Stimulated activated CD8-positive, alpha-beta memory T cell treated with anti-CD3 and anti-CD28 coated beads, Interleukin-15, amount 100 ng/mL, for 1 hour (primary cell): ENCODE measurements around the gene WBP1.
"Not testable (repeated sequence)": the region's sequence is repeated elsewhere in the genome, so short reads cannot be mapped to it uniquely, and the experiment has no call there.

ENCODE experiments used
- DNase-seq: peaks from one replicate; pipeline ENCODE4 v3.0.0-alpha.2; 2020; ENCODE audit warnings: low read depth

The WBP1 gene

GRCh38 chr2:74458132-74458937, at the start of gene WBP1:
Gene WBP1, plus strand, starts transcription at chr2:74458438. Its CDS starts 165 bp downstream, at chr2:74458603.
- peak; percentile 97 for DNase-seq

GRCh38 chr2:74413001-74413698, 45.1 kb upstream of the WBP1 start:
- DNase-seq, result no peak

DNA sequence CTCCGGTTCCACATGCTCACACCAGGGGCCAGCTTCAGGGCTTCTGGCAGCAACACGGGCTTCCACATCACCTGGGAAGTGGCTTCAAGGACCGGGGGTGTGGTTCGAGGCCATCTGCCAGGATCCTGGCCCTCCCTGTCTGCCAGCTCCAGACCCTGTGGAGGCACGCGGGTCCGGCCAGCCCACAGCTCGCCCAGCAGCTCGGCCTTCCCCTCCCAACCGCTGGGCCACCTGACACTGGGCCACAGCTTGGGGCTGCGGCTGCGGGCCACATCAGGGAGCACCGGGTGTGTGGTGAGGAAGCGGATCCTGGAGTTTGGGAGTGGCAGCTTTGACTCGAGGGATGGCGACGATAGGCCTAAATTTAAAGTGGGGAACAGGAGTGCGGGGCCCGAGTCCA, 43.8 kb upstream of the WBP1 start:
- no peak for DNase-seq

- no peak for DNase-seq
Measured at GRCh38 chr2:74414881-74415761, 43.1 kb upstream of the WBP1 start.

GRCh38 chr2:74415762-74416395, 42.4 kb upstream of the WBP1 start:
- DNase-seq, result no peak

GRCh38 chr2:74416778-74417177, 41.5 kb upstream of the WBP1 start:
- DNase-seq, result no peak

DNA sequence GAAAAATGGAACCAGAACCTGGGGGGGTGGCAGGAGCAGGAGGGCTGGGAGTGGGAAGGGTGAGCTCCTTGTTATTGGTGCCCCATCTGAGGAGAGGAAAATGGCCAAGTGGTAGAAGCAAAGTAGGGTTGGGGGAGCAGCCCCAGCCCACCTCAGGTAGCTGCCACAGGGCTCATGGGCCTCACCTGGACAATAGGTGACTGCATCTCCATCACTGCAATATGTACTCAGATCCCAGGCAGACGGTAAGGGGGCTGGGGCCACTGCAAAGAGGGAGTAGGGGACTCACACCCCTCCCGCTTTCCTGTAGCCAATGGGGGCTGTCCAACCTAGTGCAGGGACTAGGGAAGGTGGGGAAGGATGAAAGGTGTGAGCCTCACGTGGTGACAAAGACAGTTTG, 41.0 kb upstream of the WBP1 start:
- no peak for DNase-seq

DNA sequence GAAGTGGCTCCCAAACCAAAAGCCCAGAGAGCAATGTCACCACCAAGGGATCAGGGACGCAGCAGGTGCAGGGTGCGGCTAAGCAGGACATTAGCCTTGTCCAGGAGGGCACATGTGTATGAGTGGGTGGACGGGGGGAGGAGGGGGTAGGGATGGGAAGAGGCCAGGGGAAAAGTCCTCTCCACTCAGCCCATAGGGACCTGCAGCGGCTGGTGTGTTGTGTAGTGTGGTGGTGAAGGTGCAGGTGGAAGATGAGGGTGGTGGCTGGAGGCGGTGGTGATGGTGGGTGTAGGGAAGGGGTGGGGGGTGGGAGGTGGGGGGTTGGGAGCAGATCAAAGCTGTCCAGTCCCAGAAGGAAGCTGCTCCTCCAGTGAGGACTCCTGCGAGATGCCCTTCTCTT, 40.5 kb upstream of the WBP1 start:
- no peak for DNase-seq

DNA sequence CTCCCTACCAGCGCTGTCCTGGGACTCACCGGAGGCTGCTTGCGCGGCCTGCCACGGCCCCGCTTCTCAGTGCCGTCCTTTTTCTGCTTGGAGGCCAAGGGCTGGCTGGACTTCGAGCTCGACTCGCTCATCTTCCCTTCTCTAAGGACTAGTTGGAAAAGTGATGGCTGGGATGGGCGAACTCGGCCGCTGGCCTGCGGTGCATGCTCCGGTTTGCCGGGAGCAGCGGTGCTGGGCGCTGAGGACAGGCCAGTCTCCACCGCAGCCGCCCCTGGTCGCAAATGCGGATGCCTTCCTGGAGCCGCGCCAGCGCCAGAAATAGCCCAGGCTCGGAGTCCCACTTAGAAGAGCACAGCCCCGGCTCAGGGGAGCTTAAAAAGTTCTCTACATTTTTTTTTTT, 39.9 kb upstream of the WBP1 start:
- no peak for DNase-seq

GRCh38 chr2:74419345-74419744, 38.9 kb upstream of the WBP1 start:
- DNase-seq, result no peak

DNA sequence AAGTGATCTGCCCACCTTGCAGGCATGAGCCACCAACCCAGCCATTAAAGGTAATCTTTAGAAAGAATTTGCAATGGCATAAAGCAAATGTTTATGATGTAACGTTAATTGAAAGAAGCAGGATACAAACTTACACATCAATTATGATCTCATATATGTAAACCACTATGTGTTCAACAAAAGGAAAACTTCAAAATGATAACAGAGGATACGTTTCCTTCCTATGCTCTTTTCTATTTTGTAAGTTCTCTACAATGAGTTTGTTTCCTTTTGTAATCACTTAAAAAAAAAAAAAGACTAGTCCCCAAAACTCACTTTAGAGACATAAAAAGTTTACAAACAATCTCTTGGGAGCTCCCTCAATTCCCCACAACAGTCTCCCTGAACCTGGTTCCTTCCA, 38.2 kb upstream of the WBP1 start:
- no peak for DNase-seq

GRCh38 chr2:74420443-74421103, 37.7 kb upstream of the WBP1 start:
- not testable (repeated sequence) for DNase-seq

- peak; percentile 78 for DNase-seq
Measured at GRCh38 chr2:74421221-74421870, 36.9 kb upstream of the WBP1 start, which contains the start of the genes C2orf81 and WDR54. Gene C2orf81, minus strand, starts transcription at chr2:74421619. Its CDS starts 59 bp downstream, at chr2:74421560. Gene WDR54, plus strand, starts transcription at chr2:74421730. Its CDS starts 424 bp downstream, at chr2:74422154.

- no peak for DNase-seq
Measured at GRCh38 chr2:74423231-74424095, 34.8 kb upstream of the WBP1 start.

DNA sequence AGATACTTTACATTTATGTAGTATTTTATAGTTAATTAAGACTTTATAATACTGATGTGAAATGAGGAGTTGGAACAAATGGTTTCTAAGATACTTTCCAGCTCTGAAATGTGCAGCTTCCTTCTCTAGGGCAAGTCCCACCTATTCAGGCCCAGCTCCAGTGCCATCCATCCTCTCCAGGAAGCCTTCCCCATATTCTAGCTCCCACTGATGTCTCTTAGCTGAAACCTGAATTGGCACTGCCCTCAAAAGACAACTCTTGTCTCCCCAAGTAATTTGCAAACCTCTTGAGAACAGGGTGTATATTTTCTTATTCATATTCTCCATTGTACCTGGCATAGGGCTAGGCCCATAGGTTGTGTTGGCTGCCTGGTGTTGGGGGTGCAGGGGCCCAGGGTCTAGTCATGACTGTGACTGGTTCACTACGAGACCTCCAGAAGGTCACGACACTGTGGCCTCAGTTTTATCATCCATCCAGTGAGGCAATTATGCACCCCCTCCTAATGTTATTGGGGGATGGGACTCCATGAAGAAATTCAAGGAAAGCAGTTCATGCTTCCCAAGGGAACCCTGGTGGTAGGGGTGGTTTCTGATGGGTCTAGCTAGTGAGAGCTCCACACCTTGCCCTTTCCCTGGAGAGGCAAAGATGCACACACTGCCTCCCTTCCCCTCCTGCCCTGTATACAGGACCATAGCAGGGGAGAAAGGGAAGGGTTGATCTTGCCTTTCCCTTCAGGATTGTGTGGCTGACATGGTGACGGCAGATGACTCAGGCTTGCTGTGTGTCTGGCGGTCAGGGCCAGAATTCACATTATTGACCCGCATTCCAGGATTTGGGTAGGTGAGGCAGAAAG, 33.9 kb upstream of the WBP1 start:
- no peak for DNase-seq

DNA sequence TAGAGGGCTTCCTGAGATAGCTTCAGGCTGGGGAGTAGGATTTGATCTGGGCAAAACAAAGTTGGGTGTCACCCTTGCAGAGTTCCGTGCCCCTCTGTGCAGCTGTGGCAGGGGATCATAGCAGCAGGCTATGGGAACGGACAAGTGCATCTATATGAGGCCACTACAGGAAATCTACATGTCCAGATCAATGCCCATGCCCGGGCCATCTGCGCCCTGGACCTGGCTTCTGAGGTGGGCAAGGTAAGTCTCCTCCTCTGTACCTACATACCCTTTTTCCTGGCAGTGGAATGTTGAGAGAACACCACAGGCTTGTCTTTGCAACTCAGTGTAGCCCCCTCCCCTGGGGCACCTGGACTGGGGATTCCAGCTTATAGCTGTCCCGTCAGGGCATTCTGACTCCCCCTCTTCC, 33.2 kb upstream of the WBP1 start:
- DNase-seq, result no peak

DNA sequence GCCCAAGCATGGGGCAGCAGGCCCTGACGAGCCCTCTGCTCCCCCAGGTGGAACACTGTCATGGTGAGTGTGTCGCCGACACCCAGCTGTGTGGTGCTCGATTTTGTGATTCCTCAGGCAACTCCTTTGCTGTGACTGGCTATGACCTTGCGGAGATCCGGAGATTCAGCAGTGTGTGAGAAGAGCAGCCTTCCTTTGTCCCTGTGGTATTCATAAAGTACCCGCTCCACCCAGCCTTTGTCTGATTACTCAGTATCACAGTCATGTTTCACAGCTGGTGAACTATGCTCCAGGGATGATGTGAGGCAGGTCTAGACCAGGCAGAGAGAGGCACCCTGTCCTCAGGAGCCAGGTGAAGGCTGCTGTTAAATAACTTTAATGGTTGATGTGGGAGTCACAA, 32.7 kb upstream of the WBP1 start:
- no peak for DNase-seq

DNA sequence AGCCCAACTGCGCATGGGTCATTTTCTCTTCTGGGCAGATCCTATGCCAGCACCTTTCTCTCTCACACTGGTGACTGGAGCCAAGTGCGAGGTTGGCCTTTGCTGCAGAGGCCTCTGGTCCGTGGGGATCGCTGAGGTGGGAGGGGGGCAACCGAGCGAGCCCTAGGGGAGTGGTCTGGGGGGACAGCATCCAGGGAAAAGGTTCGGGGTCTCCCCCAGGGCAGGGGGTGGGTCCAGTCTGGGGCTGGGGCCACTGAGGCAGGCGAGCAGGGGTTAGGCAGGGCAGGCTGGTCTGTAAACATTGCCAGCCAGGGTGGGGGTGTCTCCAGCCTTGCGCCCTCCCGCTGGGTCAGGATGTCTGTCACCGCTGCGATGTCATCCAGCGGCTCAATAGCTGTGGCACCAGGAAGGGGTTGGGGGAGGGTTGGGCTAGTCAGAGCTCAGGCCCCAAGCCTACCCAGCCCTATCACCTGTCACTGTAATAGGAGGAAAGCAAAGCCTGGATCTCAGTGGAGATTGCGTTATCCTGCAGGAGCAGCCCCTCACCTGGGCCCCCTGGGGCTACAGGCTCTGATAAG, 32.0 kb upstream of the WBP1 start:
- DNase-seq, result no peak
